GM18511 (cell line): Measurements from ENCODE around the gene ANKRD11.

Experiments used
- ATAC-seq: cut with Tn5 transposase; IDR thresholded peaks from one replicate; pipeline ENCODE4 v1.9.1; 2021; ENCODE audit warnings: mild to moderate bottlenecking, moderate library complexity; ENCODE audit not compliant: unreplicated experiment

Gene ANKRD11

GRCh38 chr16:89490439-89491237 is at the start of gene ANKRD11:
Gene ANKRD11, minus strand, starts transcription at chr16:89490561. Its CDS starts 173,542 bp downstream, at chr16:89317019.
- ATAC-seq, result peak; percentile 90

- ATAC-seq, result no peak
Measured at GRCh38 chr16:89538286-89538685, 47.9 kb upstream of the ANKRD11 start.

- no peak for ATAC-seq
Measured at GRCh38 chr16:89537549-89537925, 47.2 kb upstream of the ANKRD11 start.

- ATAC-seq, result no peak
Measured at GRCh38 chr16:89536886-89537548, 46.7 kb upstream of the ANKRD11 start.

GRCh38 chr16:89536371-89536770 is 46.0 kb upstream of the ANKRD11 start:
- no peak for ATAC-seq

- ATAC-seq, result no peak
Measured at GRCh38 chr16:89534252-89534756, 43.9 kb upstream of the ANKRD11 start.

DNA sequence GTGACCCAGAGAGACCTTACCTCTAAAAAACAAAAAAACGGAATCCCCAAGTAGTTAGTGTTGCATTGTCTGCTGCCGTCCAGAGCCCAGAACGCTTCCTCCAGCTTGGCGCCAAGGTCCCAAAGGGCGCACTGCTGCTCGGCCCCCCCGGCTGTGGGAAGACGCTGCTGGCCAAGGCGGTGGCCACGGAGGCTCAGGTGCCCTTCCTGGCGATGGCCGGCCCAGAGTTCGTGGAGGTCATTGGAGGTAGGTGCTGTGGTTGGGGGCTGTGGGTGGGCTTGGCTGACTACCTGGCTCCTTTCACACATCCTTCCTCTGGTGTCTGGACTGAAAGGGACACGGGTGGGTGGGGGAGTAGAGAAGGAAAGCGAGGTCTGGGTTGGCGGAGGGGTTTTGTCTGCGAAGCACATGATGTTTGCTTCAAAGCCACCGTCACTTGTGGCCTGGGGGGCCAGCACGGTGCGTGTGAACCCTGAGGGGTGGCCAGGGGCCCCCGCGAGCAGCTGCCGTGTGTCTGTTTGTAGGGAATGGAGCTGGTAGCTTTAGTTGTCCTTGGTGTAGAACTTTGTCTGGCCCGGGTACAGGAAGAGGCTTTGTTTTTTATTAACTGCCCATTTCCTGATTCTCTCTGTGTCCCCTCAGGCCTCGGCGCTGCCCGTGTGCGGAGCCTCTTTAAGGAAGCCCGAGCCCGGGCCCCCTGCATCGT is 41.6 kb upstream of the ANKRD11 start:
- ATAC-seq, result no peak

- no peak for ATAC-seq
Measured at GRCh38 chr16:89530401-89531381, 40.3 kb upstream of the ANKRD11 start.

GRCh38 chr16:89529097-89529496 is 38.7 kb upstream of the ANKRD11 start:
- no peak for ATAC-seq

GRCh38 chr16:89525146-89525913 is 35.0 kb upstream of the ANKRD11 start:
- ATAC-seq, result no peak

DNA sequence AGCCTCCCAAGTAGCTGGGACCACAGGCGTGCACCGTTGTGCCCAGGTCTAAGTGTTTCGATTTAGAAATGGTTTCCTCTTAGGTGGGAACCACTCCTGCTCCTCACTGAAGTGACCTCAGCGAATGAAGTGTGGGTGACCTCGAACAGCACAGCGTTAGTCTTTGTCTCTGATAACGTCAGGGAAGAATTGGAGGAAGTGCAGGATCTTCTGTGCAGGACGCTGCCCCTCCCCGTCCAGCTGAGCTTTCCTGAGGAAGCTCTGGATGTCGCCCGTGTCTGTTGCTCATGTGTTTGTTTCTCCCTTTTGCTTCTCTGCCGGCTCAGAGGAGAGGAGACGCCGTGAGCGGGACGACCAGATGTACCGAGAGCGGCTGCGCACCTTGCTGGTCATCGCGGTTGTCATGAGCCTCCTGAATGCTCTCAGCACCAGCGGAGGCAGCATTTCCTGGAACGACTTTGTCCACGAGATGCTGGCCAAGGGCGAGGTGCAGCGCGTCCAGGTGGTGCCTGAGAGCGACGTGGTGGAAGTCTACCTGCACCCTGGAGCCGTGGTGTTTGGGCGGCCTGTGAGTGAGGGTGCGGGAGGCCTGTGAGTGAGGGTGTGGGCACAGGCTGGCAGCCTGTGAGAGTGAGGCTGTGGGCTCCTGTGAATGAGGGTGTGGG is 33.5 kb upstream of the ANKRD11 start:
- ATAC-seq, result no peak

DNA sequence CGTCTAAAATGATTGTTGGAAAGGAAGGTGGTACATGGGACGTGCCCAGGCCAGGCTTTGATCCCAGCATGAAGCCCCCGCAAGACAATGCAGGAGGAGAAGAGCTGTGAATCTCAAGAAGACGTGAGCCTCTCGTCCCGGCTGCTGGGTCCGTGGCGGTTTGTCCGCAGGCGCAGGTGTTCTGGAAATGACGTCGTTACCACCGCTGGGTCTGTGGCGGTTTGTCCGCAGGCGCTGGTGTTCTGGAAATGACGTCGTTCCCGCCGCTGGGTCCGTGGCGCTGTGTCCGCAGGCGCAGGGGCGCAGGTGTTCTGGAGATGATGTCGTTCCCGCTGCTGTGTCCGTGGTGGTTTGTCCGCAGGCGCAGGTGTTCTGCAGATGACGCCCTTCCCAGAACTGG is 31.9 kb upstream of the ANKRD11 start:
- no peak for ATAC-seq

DNA sequence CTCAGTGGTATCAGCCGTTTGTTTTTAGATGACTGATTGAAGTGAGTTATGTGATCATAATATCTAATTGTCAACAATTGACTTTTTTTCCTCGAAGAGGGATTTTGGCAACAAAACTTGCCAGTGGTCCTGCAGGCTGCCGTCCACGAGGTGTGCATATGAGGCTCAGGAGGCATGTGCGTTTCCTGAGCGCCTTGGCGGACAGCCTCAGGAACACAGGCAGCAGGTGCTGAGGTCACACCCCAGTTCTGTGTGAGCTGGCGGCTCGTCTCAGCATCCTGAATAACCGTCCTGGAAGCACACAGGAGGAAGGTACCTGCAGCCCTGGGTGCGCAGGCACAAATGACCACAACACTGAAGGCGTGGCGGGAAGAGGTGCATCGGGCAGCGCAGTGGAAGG is 29.5 kb upstream of the ANKRD11 start:
- ATAC-seq, result no peak

DNA sequence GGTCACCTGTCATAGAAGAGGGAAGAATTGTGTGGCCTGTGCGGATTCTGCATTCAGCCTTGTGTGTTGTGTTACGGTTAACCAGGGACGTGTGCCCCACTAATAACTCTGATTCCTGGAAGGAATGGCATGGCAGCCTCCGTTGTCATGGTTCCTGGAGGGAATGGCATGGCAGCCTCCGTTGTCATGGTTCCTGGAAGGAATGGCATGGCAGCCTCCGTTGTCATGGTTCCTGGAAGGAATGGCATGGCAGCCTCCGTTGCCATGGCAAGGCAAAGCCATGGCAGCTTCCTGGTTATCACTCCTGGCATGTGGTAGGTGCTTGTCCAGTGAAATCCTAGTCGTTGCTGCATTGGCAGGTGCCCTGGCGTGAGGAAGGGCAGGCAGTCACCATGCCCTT is 26.8 kb upstream of the ANKRD11 start:
- ATAC-seq, result no peak

DNA sequence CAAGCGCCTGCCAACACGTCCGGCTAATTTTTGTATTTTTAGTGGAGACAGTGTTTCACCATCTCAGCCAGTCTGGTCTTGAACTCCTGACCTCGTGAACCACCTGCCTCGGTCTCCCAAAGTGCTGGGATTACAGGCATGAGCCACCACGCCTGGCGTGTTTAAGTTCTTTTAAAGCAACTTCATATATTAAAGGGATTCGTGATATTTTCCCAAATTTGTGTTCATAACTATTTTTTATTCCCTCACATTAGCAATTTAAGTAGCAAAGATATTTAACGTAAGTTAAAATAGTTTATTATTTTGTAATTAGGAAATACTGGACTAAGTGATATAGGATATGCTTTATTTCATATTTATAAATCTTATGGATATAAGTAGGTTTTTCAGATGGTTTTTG is 22.1 kb upstream of the ANKRD11 start:
- no peak for ATAC-seq

- ATAC-seq, result no peak
Measured at GRCh38 chr16:89511374-89511773, 21.0 kb upstream of the ANKRD11 start.

DNA sequence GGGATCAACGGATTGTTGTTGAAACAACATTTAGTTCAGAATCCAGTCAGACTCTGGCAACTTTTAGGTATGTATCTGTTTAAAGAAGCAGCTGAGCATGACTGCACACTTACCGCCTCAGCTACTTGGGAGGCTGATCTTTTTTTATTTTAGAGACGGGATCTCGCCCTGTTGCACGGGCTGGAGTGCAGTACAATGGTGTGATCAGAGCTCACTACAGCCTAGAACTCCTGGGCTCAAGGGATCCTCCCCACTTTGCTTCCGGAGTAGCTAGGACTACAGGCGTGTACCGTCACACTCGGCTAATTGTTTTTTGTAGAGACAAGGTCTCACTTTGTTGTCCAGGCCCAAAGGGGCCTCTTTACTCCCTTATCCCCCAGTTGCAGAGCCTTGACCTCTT is 20.2 kb upstream of the ANKRD11 start:
- ATAC-seq, result no peak

- ATAC-seq, result peak; percentile 74
Measured at GRCh38 chr16:89507834-89508590, 17.7 kb upstream of the ANKRD11 start, which contains the start of gene SPG7. Gene SPG7, plus strand, starts transcription at chr16:89508403. Its CDS starts 15 bp downstream, at chr16:89508418.
